Ovary (tissue), 3 donors: ENCODE measurements around the gene TMEM232.

ENCODE experiments used
- CTCF ChIP-seq, 3 donors: fragments of 450-650 bp in 2 of 3; fragments of 200-600 bp in 1 of 3; IDR thresholded peaks; one replicate each; pipeline versions ENCODE4 v1.5.1 to v1.8.0; 2016 to 2022; ENCODE audit warnings: antibody characterized with exemption in 3 of 3, mild to moderate bottlenecking in 1 of 3
- EP300 ChIP-seq: sonication (generic); formaldehyde crosslinking; IDR thresholded peaks from one replicate; pipeline ENCODE4 v1.6.1; 2017; ENCODE audit warnings: antibody characterized with exemption
- POLR2A ChIP-seq: fragments of 450-650 bp; IDR thresholded peaks from one replicate; pipeline ENCODE4 v1.6.1; 2017; ENCODE audit warnings: antibody characterized with exemption, mild to moderate bottlenecking, moderate library complexity
- donor health status: DM: no; HTN: no; CAD: no.

- TF ChIP-seq CTCF (IDR thresholded peaks at IDR 0.05) (no peak), POLR2A (no peak), EP300 (no peak)
Measured at GRCh38 chr5:110525762-110526161, 200.7 kb downstream of the TMEM232 start.
